Stimulated activated CD8-positive, alpha-beta memory T cell treated with anti-CD3 and anti-CD28 coated beads, Interleukin-7, amount 100 ng/mL, for 24 hours (primary cell): ENCODE data around the gene SEC22C.
"Not testable (repeated sequence)": the region's sequence is repeated elsewhere in the genome, so short reads cannot be mapped to it uniquely, and the experiment has no call there.

ENCODE experiments used
- DNase-seq: peaks from one replicate; pipeline ENCODE4 v3.0.0-alpha.2; 2020; ENCODE audit warnings: low read depth

SEC22C gene

GRCh38 chr3:42581709-42582473 is at the start of gene SEC22C:
SEC22C (minus strand) TSS chr3:42581967; CDS start chr3:42569046, 12,921 bp downstream.
- peak; percentile 92 for DNase-seq

GRCh38 chr3:42613462-42613861 is 31.7 kb upstream of the SEC22C start:
- no peak for DNase-seq

GRCh38 chr3:42612928-42613327 is 31.2 kb upstream of the SEC22C start:
- DNase-seq: no peak

- no peak for DNase-seq
Observed at GRCh38 chr3:42612217-42612616, 30.4 kb upstream of the SEC22C start.

GRCh38 chr3:42610976-42611375 is 29.2 kb upstream of the SEC22C start:
- DNase-seq: no peak

GRCh38 chr3:42608581-42608980 is 26.8 kb upstream of the SEC22C start:
- no peak for DNase-seq

- DNase-seq: no peak
Observed at GRCh38 chr3:42605546-42606173, 23.9 kb upstream of the SEC22C start.

- no peak for DNase-seq
Observed at GRCh38 chr3:42602961-42603360, 21.2 kb upstream of the SEC22C start.

- no peak for DNase-seq
Observed at GRCh38 chr3:42601896-42602581, 20.3 kb upstream of the SEC22C start.

GRCh38 chr3:42600958-42601675 is 19.4 kb upstream of the SEC22C start:
- DNase-seq: peak; percentile 18

- DNase-seq: peak; percentile 98
Observed at GRCh38 chr3:42600111-42600957, 18.6 kb upstream of the SEC22C start, which contains the start of gene NKTR. NKTR (plus strand) TSS chr3:42600686; CDS start chr3:42601007, 321 bp downstream.

GRCh38 chr3:42597098-42597497 is 15.3 kb upstream of the SEC22C start:
- DNase-seq: not testable (repeated sequence)

GRCh38 chr3:42595682-42596081 is 13.9 kb upstream of the SEC22C start:
- DNase-seq: no peak

GRCh38 chr3:42593635-42594034 is 11.9 kb upstream of the SEC22C start:
- no peak for DNase-seq

GRCh38 chr3:42591811-42592210 is 10.0 kb upstream of the SEC22C start:
- no peak for DNase-seq

- DNase-seq: no peak
Observed at GRCh38 chr3:42590989-42591756, 9.4 kb upstream of the SEC22C start.

- no peak for DNase-seq
Observed at GRCh38 chr3:42589382-42590109, 7.8 kb upstream of the SEC22C start.

- DNase-seq: no peak
Observed at GRCh38 chr3:42588625-42589024, 6.9 kb upstream of the SEC22C start.

- DNase-seq: no peak
Observed at GRCh38 chr3:42582474-42583070, 805 bp upstream of the SEC22C start.

GRCh38 chr3:42581400-42581708 is 413 bp downstream of the SEC22C start:
- no peak for DNase-seq
